Transverse colon (tissue), 4 donors: ENCODE measurements around the gene FIGN. TPM values are rescaled to one million over a fixed set of nuclear protein-coding genes. Genes with fewer than 3 reads are reported as not detected.

ENCODE experiments used
- DNase-seq: peaks from one replicate; pipeline ENCODE4 v3.0.0-alpha.2; 2019
- H3K27ac ChIP-seq, 4 donors: fragments of 200-600 bp; sonication (generic); 2 replicates each; pipeline ENCODE4 v1.5.1; 2016 to 2018; ENCODE audit warnings: inconsistent platforms in 4 of 4
- H3K27me3 ChIP-seq: fragments of 200-600 bp; sonication (generic); 2 replicates; pipeline ENCODE4 v1.5.1; 2017; ENCODE audit warnings: inconsistent platforms
- H3K36me3 ChIP-seq, 4 donors: fragments of 200-600 bp; sonication (generic); 2 replicates each; pipeline ENCODE4 v1.5.1; 2017 to 2019; ENCODE audit warnings: inconsistent platforms in 4 of 4
- H3K4me1 ChIP-seq, 4 donors: fragments of 200-600 bp; sonication (generic); 2 replicates each; pipeline ENCODE4 v1.5.1; 2017 to 2020; ENCODE audit warnings: inconsistent platforms in 4 of 4
- H3K4me3 ChIP-seq, 4 donors: fragments of 200-600 bp; sonication (generic); 1 replicate in 1 of 4; 2 replicates in 3 of 4; pipeline versions ENCODE4 v1.5.1 to v1.6.1; 2017 to 2019; ENCODE audit warnings: inconsistent platforms in 4 of 4
- H3K9me3 ChIP-seq, 2 donors: fragments of 200-600 bp; sonication (generic); 2 replicates each; pipeline ENCODE4 v1.5.1; 2017 to 2019; ENCODE audit warnings: inconsistent platforms in 2 of 2
- CTCF ChIP-seq, 5 experiments: fragments of 200-600 bp in 3 of 5; fragments of 450-650 bp in 2 of 5; sonication (generic) in 3 of 5; IDR thresholded peaks; 1 replicate in 2 of 5; 2 replicates in 3 of 5; pipeline ENCODE4 v1.5.1; 2016 to 2017; ENCODE audit warnings: antibody characterized with exemption in 5 of 5, inconsistent platforms in 3 of 5, mild to moderate bottlenecking in 2 of 5, moderate library complexity in 1 of 5
- EP300 ChIP-seq: sonication (generic); formaldehyde crosslinking; IDR thresholded peaks from one replicate; pipeline ENCODE4 v1.6.1; 2017; ENCODE audit warnings: antibody characterized with exemption, low read depth
- POLR2A ChIP-seq: fragments of 450-650 bp; IDR thresholded peaks from one replicate; pipeline ENCODE4 v1.6.1; 2016; ENCODE audit warnings: antibody characterized with exemption, mild to moderate bottlenecking, moderate library complexity
- POLR2AphosphoS5 ChIP-seq, 3 donors: sonication (generic); formaldehyde crosslinking; IDR thresholded peaks; one replicate each; pipeline ENCODE4 v1.6.1; 2016; ENCODE audit warnings: antibody characterized with exemption in 3 of 3
- WGBS, 2 donors: methylation state at CpG; one replicate each; pipeline ENCODE4 v1.1.5; 2018; ENCODE audit warnings: low coverage in 1 of 2; 5-methylcytosine and 5-hydroxymethylcytosine counted together
- in situ Hi-C, 4 donors: fragments of 200-750 bp; cut with MboI; loops; one replicate each; pipeline versions ENCODE4 v1.15.0 to v1.15.1; 2017; ENCODE audit warnings: low sequenced_read_pairs in 3 of 4, low pct_ligation_motif_present in 1 of 4, low pct_unique_long_range_greater_than_20kb in 1 of 4
- intact Hi-C: fragments of 100-400 bp; cut with DNase I; formaldehyde crosslinking; loops from one replicate; pipeline ENCODE4 v1.15.1; 2023; ENCODE audit warnings: low total_unique reads
- total RNA-seq, 4 donors: library from RNA; depleted of rRNA; stranded (reverse); fragments of >200 nt; gene quantifications; one replicate each; pipeline ENCODE4 v1.1.0, GENCODE V29; 2016

Gene FIGN
- total RNA-seq, 4 donors from 2014 or later: 0.75 to 1.3 (median 1.0) TPM

GRCh38 chr2:163711258-163711657, 24.6 kb downstream of the FIGN start:
- Histone ChIP-seq H3K4me3 (no peak overlapping the region), H3K27ac (no peak overlapping the region), H3K4me1 (no peaks in the 10 kb centered on the region), H3K36me3 (no peaks in the 10 kb centered on the region), H3K27me3 (no peaks in the 10 kb centered on the region), H3K9me3 (no peaks in the 10 kb centered on the region)
- 81 to 87% methylated on average over 4 of the region's 4 CpGs for WGBS, 2 donors
- intact Hi-C loops: no loop called here
- no peak for DNase-seq
- in situ Hi-C loops: no loop called here
- TF ChIP-seq CTCF (IDR thresholded peaks at IDR 0.05): no peak
- no peak for TF ChIP-seq POLR2A
- TF ChIP-seq POLR2AphosphoS5 (IDR thresholded peaks at IDR 0.05): no peak
- TF ChIP-seq EP300: no peak

GRCh38 chr2:163709270-163709669, 26.5 kb downstream of the FIGN start:
- no peaks in the 10 kb centered on the region for H3K36me3 ChIP-seq
- no peaks in the 10 kb centered on the region for H3K9me3 ChIP-seq
- TF ChIP-seq POLR2A: no peak
- TF ChIP-seq CTCF (IDR thresholded peaks at IDR 0.05): no peak
- TF ChIP-seq EP300: no peak
- no peak for TF ChIP-seq POLR2AphosphoS5 (IDR thresholded peaks at IDR 0.05)
- WGBS, 2 donors: 62 to 73% methylated on average over 2 of the region's 2 CpGs
- H3K27me3 ChIP-seq: no peaks in the 10 kb centered on the region
- in situ Hi-C loops: no loop called here
- no peaks in the 10 kb centered on the region for H3K4me1 ChIP-seq
- DNase-seq: no peak
- H3K4me3 ChIP-seq: no peak overlapping the region
- no peak overlapping the region for H3K27ac ChIP-seq
- intact Hi-C loops: no loop called here

GRCh38 chr2:163708265-163708664, 27.5 kb downstream of the FIGN start:
- Histone ChIP-seq H3K4me3 (no peak overlapping the region), H3K27ac (no peak overlapping the region), H3K9me3 (no peaks in the 10 kb centered on the region), H3K27me3 (no peaks in the 10 kb centered on the region), H3K4me1 (no peaks in the 10 kb centered on the region), H3K36me3 (no peaks in the 10 kb centered on the region)
- 56 to 68% methylated on average over 4 of the region's 4 CpGs for WGBS, 2 donors
- TF ChIP-seq POLR2A (no peak), EP300 (no peak), CTCF (IDR thresholded peaks at IDR 0.05) (no peak), POLR2AphosphoS5 (IDR thresholded peaks at IDR 0.05) (no peak)
- in situ Hi-C loops: no loop called here
- intact Hi-C loops: no loop called here
- DNase-seq: no peak

- H3K4me3 ChIP-seq: no peak overlapping the region
- DNase-seq: no peak
- WGBS, 2 donors: 49 to 56% methylated on average over 1 of the region's 1 CpG
- no peaks in the 10 kb centered on the region for H3K27me3 ChIP-seq
- H3K9me3 ChIP-seq: no peaks in the 10 kb centered on the region
- no peaks in the 10 kb centered on the region for H3K36me3 ChIP-seq
- H3K27ac ChIP-seq: no peak overlapping the region
- TF ChIP-seq POLR2AphosphoS5 (IDR thresholded peaks at IDR 0.05) (no peak), CTCF (IDR thresholded peaks at IDR 0.05) (no peak), EP300 (no peak), POLR2A (no peak)
- no peaks in the 10 kb centered on the region for H3K4me1 ChIP-seq
- intact Hi-C loops: no loop called here
- in situ Hi-C loops: no loop called here
These were observed 32.4 kb downstream of the FIGN start for GRCh38 chr2:163703386-163703785.
